HCT116 (cell line): ENCODE results near the gene DCST2. TPM values are rescaled to one million over a fixed set of nuclear protein-coding genes. Genes with fewer than 3 reads are reported as not detected.

Experiments used
- ATAC-seq: fragments of 200-7000 bp; cut with Tn5 transposase; 2 replicates; pipeline ENCODE4 v1.9.1; 2020; ENCODE audit warnings: mild to moderate bottlenecking, moderate library complexity
- BruUV-seq: library from RNA; stranded (reverse); fragments of 400-500 nt; replicated peaks from 2 replicates; lab custom pipeline; 2021; lab: Mats Ljungman, UMichigan
- CTCF ChIA-PET: fragments of 300-600 bp; sonication (Branson Sonifier 250); formaldehyde crosslinking; loops from one replicate; lab custom pipeline; 2021; ENCODE audit warnings: antibody characterized with exemption; lab: Charles Lee
- POLR2A ChIA-PET: fragments of 300-600, 350-600 bp; sonication (Branson Sonifier 250); formaldehyde crosslinking; loops from one replicate; lab custom pipeline; 2021; ENCODE audit warnings: antibody characterized with exemption; lab: Charles Lee
- RAD21 ChIA-PET, 2 experiments: fragments of 300-600 bp; sonication (Branson Sonifier 250); formaldehyde crosslinking; loops; one replicate each; lab custom pipeline; 2023; ENCODE audit warnings: low total read pairs in 2 of 2; ENCODE audit not compliant: uncharacterized antibody in 2 of 2, unreplicated experiment in 2 of 2, low non-redundant PET in 1 of 2; lab: Charles Lee
- DNase-seq: peaks from one replicate; pipeline ENCODE4 v3.0.0-alpha.2; 2010; ENCODE audit warnings: low read depth, low spot score
- H2AFZ ChIP-seq: fragments of 200-600 bp; shearing (Covaris generic), sonication (generic); 2 replicates; pipeline ENCODE4 v1.6.1; 2017; ENCODE audit warnings: low read depth, mixed run types, mixed read lengths, antibody characterized with exemption, low read length; ENCODE audit not compliant: poor library complexity, severe bottlenecking
- H3K27ac ChIP-seq: 2 replicates; pipeline ENCODE4 v1.5.1; 2012; ENCODE audit warnings: low read depth, low read length
- H3K27me3 ChIP-seq: fragments of 200-600 bp; sonication (generic); 2 replicates; pipeline ENCODE4 v1.6.1; 2016; ENCODE audit warnings: mixed run types, low read length, mixed read lengths; ENCODE audit not compliant: insufficient read depth
- H3K36me3 ChIP-seq, 2 experiments: fragments of 200-500 bp in 1 of 2; fragments of 200-600 bp in 1 of 2; sonication (Bioruptor generic) in 1 of 2; sonication (generic) in 1 of 2; 2 replicates each; pipeline versions ENCODE4 v1.5.1 to v1.6.1; 2014 to 2016; ENCODE audit warnings: low read length in 2 of 2, inconsistent platforms in 1 of 2, mixed read lengths in 1 of 2, mixed run types in 1 of 2; ENCODE audit not compliant: insufficient read depth in 2 of 2, control insufficient read depth in 1 of 2
- H3K4me1 ChIP-seq, 2 experiments: fragments of 200-600 bp in 1 of 2; sonication (generic) in 1 of 2; 2 replicates each; pipeline versions ENCODE4 v1.5.1 to v1.6.1; 2012 to 2017; ENCODE audit warnings: low read length in 2 of 2, inconsistent platforms in 1 of 2, mild to moderate bottlenecking in 1 of 2, mixed read lengths in 1 of 2, mixed run types in 1 of 2, moderate library complexity in 1 of 2; ENCODE audit not compliant: insufficient read depth in 2 of 2, control insufficient read depth in 1 of 2
- H3K4me2 ChIP-seq: fragments of 200-600 bp; sonication (generic); 2 replicates; pipeline ENCODE4 v1.6.1; 2017; ENCODE audit warnings: mixed run types, low read length, mixed read lengths
- H3K4me3 ChIP-seq, 2 experiments: fragments of 200-600 bp in 1 of 2; sonication (generic) in 1 of 2; replicated peaks in 1 of 2; 2 replicates each; pipeline ENCODE4 v1.5.1; 2011 to 2016; ENCODE audit warnings: low read length in 2 of 2, control low read depth in 1 of 2, low read depth in 1 of 2, mild to moderate bottlenecking in 1 of 2, mixed read lengths in 1 of 2, mixed run types in 1 of 2
- H3K79me2 ChIP-seq: fragments of 200-600 bp; sonication (generic); 2 replicates; pipeline ENCODE4 v1.6.1; 2017; ENCODE audit warnings: mild to moderate bottlenecking, mixed run types, low read length, moderate library complexity, mixed read lengths; ENCODE audit not compliant: insufficient read depth
- H3K9ac ChIP-seq: fragments of 200-600 bp; sonication (generic); 2 replicates; pipeline ENCODE4 v1.6.1; 2016; ENCODE audit warnings: low read length, mixed read lengths
- H3K9me2 ChIP-seq: fragments of 200-600 bp; sonication (generic), shearing (Covaris generic); 2 replicates; pipeline ENCODE4 v1.6.1; 2017; ENCODE audit warnings: mixed run types, mild to moderate bottlenecking, moderate library complexity; ENCODE audit not compliant: insufficient read depth
- H3K9me3 ChIP-seq, 2 experiments: fragments of 200-500 bp in 1 of 2; fragments of 200-600 bp in 1 of 2; sonication (Bioruptor generic) in 1 of 2; sonication (generic) in 1 of 2; 2 replicates each; pipeline ENCODE4 v1.6.1; 2014 to 2017; ENCODE audit warnings: low read length in 2 of 2, mixed read lengths in 2 of 2, inconsistent platforms in 1 of 2, low read depth in 1 of 2, mild to moderate bottlenecking in 1 of 2, mixed run types in 1 of 2, moderate library complexity in 1 of 2; ENCODE audit not compliant: control insufficient read depth in 1 of 2, insufficient read depth in 1 of 2
- H4K20me1 ChIP-seq: fragments of 200-600 bp; sonication (generic), shearing (Covaris generic); 2 replicates; pipeline ENCODE4 v1.6.1; 2017; ENCODE audit warnings: mixed run types, mild to moderate bottlenecking, moderate library complexity; ENCODE audit not compliant: insufficient read depth
- CBX3 ChIP-seq: IDR thresholded peaks from 2 replicates; pipeline ENCODE4 v1.6.1; 2012; ENCODE audit warnings: low read depth
- CTCF ChIP-seq, 3 experiments: fragments of 200-600 bp in 1 of 3; sonication (generic) in 1 of 3; IDR thresholded peaks in 2 of 3; conservative IDR thresholded peaks in 1 of 3; 2 replicates each; pipeline ENCODE4 v1.5.1; 2012 to 2017; ENCODE audit warnings: low read depth in 2 of 3, low read length in 2 of 3, antibody characterized with exemption in 1 of 3, borderline replicate concordance in 1 of 3, control low read depth in 1 of 3, mild to moderate bottlenecking in 1 of 3, mixed read lengths in 1 of 3, mixed run types in 1 of 3, moderate library complexity in 1 of 3; ENCODE audit not compliant: insufficient read depth in 1 of 3
- EGR1 ChIP-seq: IDR thresholded peaks from 2 replicates; pipeline ENCODE4 v1.6.1; 2012; ENCODE audit warnings: low read depth
- EZH2phosphoT487 ChIP-seq: fragments of 200-600 bp; IDR thresholded peaks from 2 replicates; pipeline ENCODE4 v1.6.1; 2018; ENCODE audit warnings: antibody characterized with exemption, borderline replicate concordance
- MAX ChIP-seq: IDR thresholded peaks from 2 replicates; pipeline ENCODE4 v1.6.1; 2012
- POLR2A ChIP-seq: IDR thresholded peaks from 2 replicates; pipeline ENCODE4 v1.7.0; 2011; ENCODE audit warnings: borderline replicate concordance; ENCODE audit not compliant: insufficient read depth, insufficient read length; ENCODE audit errors: extremely low read depth
- POLR2AphosphoS5 ChIP-seq: IDR thresholded peaks from 2 replicates; pipeline ENCODE4 v1.6.1; 2011; ENCODE audit warnings: mild to moderate bottlenecking, low read depth, low read length, moderate library complexity
- SIN3A ChIP-seq: IDR thresholded peaks from 2 replicates; pipeline ENCODE4 v1.6.1; 2012; ENCODE audit warnings: low read depth
- SRF ChIP-seq: IDR thresholded peaks from 2 replicates; pipeline ENCODE4 v1.6.1; 2012; ENCODE audit warnings: low read depth
- TCF7L2 ChIP-seq: IDR thresholded peaks from 2 replicates; pipeline ENCODE4 v1.7.0; 2011; ENCODE audit warnings: borderline replicate concordance, inconsistent platforms; ENCODE audit not compliant: insufficient read depth, insufficient read length; ENCODE audit errors: extremely low read depth
- YY1 ChIP-seq: IDR thresholded peaks from 2 replicates; pipeline ENCODE4 v1.6.1; 2011; ENCODE audit warnings: low read length, low read depth, moderate library complexity, mild to moderate bottlenecking; ENCODE audit not compliant: insufficient replicate concordance; ENCODE audit errors: extremely low read depth
- ZBTB33 ChIP-seq: IDR thresholded peaks from 2 replicates; pipeline ENCODE4 v1.6.1; 2011; ENCODE audit warnings: mild to moderate bottlenecking, low read length, moderate library complexity; ENCODE audit not compliant: insufficient replicate concordance; ENCODE audit errors: extremely low read depth
- intact Hi-C: fragments of 100-400 bp; cut with micrococcal nuclease; formaldehyde crosslinking; loops from 2 replicates; pipeline ENCODE4 v1.10.0; 2022
- total RNA-seq: library from RNA; stranded (reverse); gene quantifications from one replicate; pipeline ENCODE4 v1.2.1, GENCODE V29; 2021; ENCODE audit not compliant: unreplicated experiment

Gene DCST2
- total RNA-seq, 1 experiment from 2014 or later: 2.0 TPM

- CTCF ChIA-PET: interaction anchor here (1.0 to 2.0 kb wide), 7 partner anchors 9 to 114 kb away, joined by 3 to 15 read pairs (median 5); partner anchors contain the start of genes ADAM15 and PYGO2
- H3K36me3 ChIP-seq: peaks cover 12 to 34% of the 10 kb centered on the region in 2 experiments; a peak in 3 of 4 replicates
- POLR2A ChIA-PET: interaction anchor here (1.0 to 5.4 kb wide), 10 partner anchors 9 to 34 kb away, joined by 3 to 46 read pairs (median 6); partner anchors contain the start of genes FLAD1, PBXIP1, PMVK and PYGO2
- H3K4me1 ChIP-seq: peaks cover 33 to 54% of the 10 kb centered on the region in 2 experiments
- peak within 1 kb of the TSS; percentile 86 for H3K9ac ChIP-seq
- TF ChIP-seq CBX3 (no peak), EGR1 (no peak), CTCF (IDR thresholded peaks at IDR 0.05 in 2 of 3, conservative IDR thresholded peaks at IDR 0.05 in 1 of 3; ENCODE audit: borderline replicate concordance in 1 of 3, insufficient read depth in 1 of 3, low read depth in 2 of 3, low read length in 2 of 3) (no peak), EZH2phosphoT487 (no peak), SIN3A (no peak), YY1 (no peak), MAX (no peak), ZBTB33 (no peak), SRF (no peak), POLR2A (peak; percentile 71), POLR2AphosphoS5 (peak; percentile 85), TCF7L2 (no peak)
- RAD21 ChIA-PET: interaction anchor here (0.6 to 1.0 kb wide), 2 partner anchors 29 to 47 kb away, joined by 3 read pairs; no protein-coding TSS in a partner anchor
- H3K27ac ChIP-seq: peak within 1 kb of the TSS; percentile 86
- no peaks in the 10 kb centered on the region for H3K9me3 ChIP-seq
- peak within 1 kb of the TSS; percentile 40 to 70 for H3K4me3 ChIP-seq
- intact Hi-C loops: loop anchor here (5.0 kb wide), 2 partner anchors 92 to 167 kb away; partner anchors contain the start of genes EFNA4 and SLC50A1
- BruUV-seq: no TSS peak
- H2AFZ ChIP-seq: no peak within 1 kb of the TSS
- no peaks in the 10 kb centered on the region for H3K9me2 ChIP-seq
- DNase-seq: no peak
- no peaks in the 10 kb centered on the region for H4K20me1 ChIP-seq
- peak within 1 kb of the TSS; percentile 90 for H3K4me2 ChIP-seq
- peaks cover 86% of the 10 kb centered on the region for H3K79me2 ChIP-seq
- ATAC-seq: peak; percentile 61
- no peaks in the 10 kb centered on the region for H3K27me3 ChIP-seq
These were observed 62.8 kb downstream of the DCST2 start, which contains the start of gene SHC1 for GRCh38 chr1:154970631-154971340. Gene SHC1 (minus strand): TSS chr1:154970747. CDS start chr1:154970526, 221 bp downstream.
